ENCODE measurements around the gene CORO2B. TPM values are rescaled to one million over a fixed set of nuclear protein-coding genes. Genes with fewer than 3 reads are reported as not detected.

Gene CORO2B
- total RNA-seq, 4 donors from 2014 or later: 1.3 to 18.2 (median 7.0) TPM

DNA sequence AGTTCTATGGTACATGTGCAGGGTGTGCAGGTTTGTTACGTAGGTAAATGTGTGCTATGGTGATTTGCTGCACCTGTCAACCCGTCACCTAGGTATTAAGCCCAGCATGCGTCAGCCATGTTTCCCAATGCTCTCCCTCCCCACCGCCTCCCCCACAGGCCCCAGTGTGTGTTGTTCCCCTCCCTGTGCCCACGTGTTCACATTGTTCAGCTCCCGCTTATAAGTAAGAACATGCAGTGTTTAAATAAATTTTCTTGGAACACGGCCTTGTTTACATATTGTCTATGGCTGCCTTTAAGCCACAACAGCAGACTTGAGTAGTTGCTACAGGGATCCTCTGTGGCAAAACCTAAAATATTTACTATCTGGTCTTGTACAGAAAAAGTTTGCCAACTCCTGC lies 41.3 kb upstream of the CORO2B start:
- H3K36me3 ChIP-seq: no peaks in the 10 kb centered on the region
- no peak overlapping the region for H3K4me3 ChIP-seq
- no peak for TF ChIP-seq CTCF (IDR thresholded peaks at IDR 0.05)
- H3K4me1 ChIP-seq: no peaks in the 10 kb centered on the region
- H3K27me3 ChIP-seq: no peaks in the 10 kb centered on the region
- intact Hi-C loops (cut with DNase I; ENCODE audit: low total_unique reads): no loop called here
- peaks cover 0 to 3% of the 10 kb centered on the region in 2 donors for H3K9me3 ChIP-seq
- peak in 1 of 2 donors; percentile 25 for DNase-seq
- peak overlapping the region; percentile 70 to 73 for H3K27ac ChIP-seq

DNA sequence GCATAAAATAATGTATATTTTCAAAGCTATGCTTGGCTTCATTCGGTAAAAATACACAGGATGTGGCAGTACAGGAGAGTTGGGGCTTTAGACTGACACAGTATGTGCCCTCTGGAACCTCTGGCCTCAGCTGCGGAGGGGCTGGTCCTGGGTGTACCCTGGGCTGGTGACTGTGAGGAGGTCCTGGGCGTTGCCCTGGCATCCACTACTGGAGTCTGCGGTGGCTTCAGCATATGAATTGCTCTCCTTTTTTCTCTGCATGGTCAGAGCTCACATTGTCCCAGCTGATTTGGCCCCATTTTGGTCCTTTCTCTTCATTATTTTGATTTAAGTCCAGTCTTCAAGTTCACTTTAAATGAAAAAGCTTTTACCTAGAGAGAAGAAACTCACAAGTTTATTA lies 40.5 kb upstream of the CORO2B start:
- no peak for TF ChIP-seq CTCF (IDR thresholded peaks at IDR 0.05)
- no peak for TF ChIP-seq POLR2A (IDR thresholded peaks at IDR 0.05)
- DNase-seq: no peak
- intact Hi-C loops (cut with DNase I; ENCODE audit: low total_unique reads): no loop called here
- Histone ChIP-seq H3K4me3 (no peak overlapping the region), H3K27me3 (no peaks in the 10 kb centered on the region), H3K27ac (peak overlapping the region in 1 of 2 donors; percentile 73), H3K36me3 (no peaks in the 10 kb centered on the region), H3K9me3 (no peaks in the 10 kb centered on the region), H3K4me1 (peaks cover 0 to under 1% of the 10 kb centered on the region in 2 donors)

GRCh38 chr15:68541743-68542142 lies 37.0 kb upstream of the CORO2B start:
- H3K4me3 ChIP-seq: no peak overlapping the region
- TF ChIP-seq POLR2A (IDR thresholded peaks at IDR 0.05): no peak
- TF ChIP-seq CTCF (IDR thresholded peaks at IDR 0.05): no peak
- peaks cover 0 to 9% of the 10 kb centered on the region in 2 donors for H3K4me1 ChIP-seq
- H3K27me3 ChIP-seq: no peaks in the 10 kb centered on the region
- DNase-seq: peak in 1 of 2 donors; percentile 17
- intact Hi-C loops (cut with DNase I; ENCODE audit: low total_unique reads): no loop called here
- H3K36me3 ChIP-seq: no peaks in the 10 kb centered on the region
- H3K27ac ChIP-seq: peak overlapping the region; percentile 84 to 89
- H3K9me3 ChIP-seq: no peaks in the 10 kb centered on the region

- intact Hi-C loops (cut with DNase I; ENCODE audit: low total_unique reads): no loop called here
- Histone ChIP-seq H3K4me3 (no peak overlapping the region), H3K4me1 (peaks cover 0 to 9% of the 10 kb centered on the region in 2 donors), H3K9me3 (no peaks in the 10 kb centered on the region), H3K27me3 (no peaks in the 10 kb centered on the region), H3K36me3 (no peaks in the 10 kb centered on the region), H3K27ac (peak overlapping the region; percentile 84 to 89)
- TF ChIP-seq CTCF (IDR thresholded peaks at IDR 0.05): no peak
- no peak for TF ChIP-seq POLR2A (IDR thresholded peaks at IDR 0.05)
- no peak for DNase-seq
Observed at GRCh38 chr15:68542348-68542747, 36.4 kb upstream of the CORO2B start.

- Histone ChIP-seq H3K27me3 (no peaks in the 10 kb centered on the region), H3K27ac (peak overlapping the region; percentile 84 to 89), H3K36me3 (no peaks in the 10 kb centered on the region), H3K4me1 (peaks cover 0 to 9% of the 10 kb centered on the region in 2 donors), H3K9me3 (no peaks in the 10 kb centered on the region), H3K4me3 (no peak overlapping the region)
- intact Hi-C loops (cut with DNase I; ENCODE audit: low total_unique reads): no loop called here
- no peak for DNase-seq
- no peak for TF ChIP-seq POLR2A (IDR thresholded peaks at IDR 0.05)
- TF ChIP-seq CTCF (IDR thresholded peaks at IDR 0.05): no peak
Observed at GRCh38 chr15:68542771-68543164, 36.0 kb upstream of the CORO2B start.

Measured in uterus (tissue), 4 donors.